GDM1 (cell line): ENCODE results near the gene FOCAD.
A peak's percentile ranks its signal among the peaks of the same experiment; 100 is the strongest.
"Not testable (repeated sequence)": the region's sequence is repeated elsewhere in the genome, so short reads cannot be mapped to it uniquely, and the experiment has no call there.

ENCODE experiments used
- DNase-seq: peaks from one replicate; lab custom pipeline; 2025; lab: John Stamatoyannopoulos, UW

FOCAD gene

DNA sequence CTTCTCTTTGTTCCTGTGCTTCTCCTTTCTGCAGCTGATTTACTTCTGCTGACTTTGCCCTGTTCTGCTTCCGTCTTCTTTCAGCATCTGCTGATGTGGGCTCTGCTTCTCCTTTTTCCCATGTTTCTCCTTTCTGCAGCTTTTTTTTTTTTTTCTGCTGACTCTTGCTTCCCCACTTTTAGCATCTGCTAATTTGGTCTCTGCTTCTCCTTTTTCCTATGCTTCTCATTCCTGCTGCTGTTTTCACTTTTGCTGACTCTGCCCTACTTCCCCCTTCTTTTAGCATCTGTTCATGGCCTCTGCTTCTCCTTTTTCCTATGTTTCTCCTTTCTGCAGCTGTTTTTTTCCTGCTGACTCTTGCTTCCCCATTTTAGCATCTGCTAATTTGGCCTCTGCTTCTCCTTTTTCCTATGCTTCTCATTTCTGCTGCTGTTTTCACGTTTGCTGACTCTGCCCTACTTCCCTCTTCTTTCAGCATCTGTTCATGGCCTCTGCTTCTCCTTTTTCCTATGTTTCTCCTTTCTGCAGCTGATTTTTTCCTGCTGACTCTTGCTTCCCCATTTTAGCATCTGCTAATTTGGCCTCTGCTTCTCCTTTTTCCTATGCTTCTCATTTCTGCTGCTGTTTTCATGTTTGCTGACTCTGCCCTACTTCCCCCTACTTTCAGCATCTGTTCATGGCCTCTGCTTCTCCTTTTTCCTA is 289.3 kb downstream of the FOCAD start:
- not testable (repeated sequence) for DNase-seq

GRCh38 chr9:20974191-20974938 is 290.3 kb downstream of the FOCAD start:
- not testable (repeated sequence) for DNase-seq

GRCh38 chr9:20978249-20978648 is 294.2 kb downstream of the FOCAD start:
- no peak for DNase-seq

DNA sequence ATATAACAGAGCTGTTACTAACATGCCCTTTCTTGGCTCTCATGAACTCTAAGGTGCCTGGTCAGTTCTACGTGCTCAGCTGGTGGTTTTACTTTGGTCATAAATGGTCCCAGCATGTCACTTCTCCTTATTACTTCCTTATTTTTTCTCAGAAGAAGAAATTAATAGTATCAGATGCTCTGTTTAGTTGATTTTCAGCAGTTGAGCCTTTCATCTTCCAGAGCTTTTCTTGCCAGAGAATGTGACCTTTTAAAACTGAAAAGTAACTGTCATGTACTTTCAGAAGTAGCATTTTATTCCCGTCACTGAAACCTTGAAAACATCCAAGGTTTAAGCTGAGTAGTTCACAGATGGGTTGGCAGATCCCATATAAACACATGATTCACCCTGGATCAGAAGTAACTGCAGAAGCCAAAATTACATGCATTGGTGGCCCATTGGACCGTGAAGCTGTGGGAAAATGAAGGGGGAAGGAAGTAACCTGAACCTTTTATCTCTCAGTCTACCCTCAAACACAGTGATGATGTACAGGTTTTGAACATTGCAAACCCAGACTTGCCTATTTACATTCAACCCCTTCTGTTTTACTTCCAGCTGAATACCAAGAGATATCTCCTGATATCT is 296.9 kb downstream of the FOCAD start:
- DNase-seq: no peak

- no peak for DNase-seq
Measured at GRCh38 chr9:20981486-20981885, 297.4 kb downstream of the FOCAD start.

GRCh38 chr9:20984506-20984905 is 300.4 kb downstream of the FOCAD start:
- no peak for DNase-seq

DNA sequence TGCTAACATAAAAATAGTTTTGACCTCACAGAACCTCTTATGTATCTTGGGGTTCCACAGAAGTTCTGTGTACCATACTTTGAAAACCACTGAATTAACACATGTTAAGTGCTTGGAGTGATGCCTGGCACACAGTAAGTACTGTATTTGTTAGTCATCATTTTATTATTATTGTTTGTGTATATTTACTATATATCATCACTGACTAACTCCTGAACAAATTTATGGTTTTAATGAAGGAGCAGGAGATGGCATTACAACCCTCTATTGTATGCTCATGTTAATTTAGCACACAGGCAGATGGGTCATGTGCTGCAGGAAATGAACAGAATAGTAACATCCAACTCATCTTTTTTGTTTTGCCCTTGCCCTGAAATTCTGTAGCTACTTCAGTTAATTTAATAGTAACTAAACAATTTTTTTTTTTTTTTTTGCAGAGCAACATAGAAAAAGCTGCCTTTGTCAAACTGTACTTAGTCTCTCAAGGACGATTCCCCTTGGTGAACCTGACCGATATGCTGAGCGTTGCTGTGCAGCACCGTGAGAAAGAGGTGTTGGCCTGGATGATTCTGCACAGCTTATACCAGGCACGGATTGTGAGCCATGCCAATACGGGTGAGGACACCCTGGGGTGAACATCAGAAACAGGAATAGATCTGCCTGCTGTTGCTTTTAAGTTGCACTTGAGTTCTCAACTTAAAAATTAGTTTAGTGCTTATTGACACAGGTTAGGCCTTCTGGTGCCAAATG is 302.0 kb downstream of the FOCAD start:
- no peak for DNase-seq

DNA sequence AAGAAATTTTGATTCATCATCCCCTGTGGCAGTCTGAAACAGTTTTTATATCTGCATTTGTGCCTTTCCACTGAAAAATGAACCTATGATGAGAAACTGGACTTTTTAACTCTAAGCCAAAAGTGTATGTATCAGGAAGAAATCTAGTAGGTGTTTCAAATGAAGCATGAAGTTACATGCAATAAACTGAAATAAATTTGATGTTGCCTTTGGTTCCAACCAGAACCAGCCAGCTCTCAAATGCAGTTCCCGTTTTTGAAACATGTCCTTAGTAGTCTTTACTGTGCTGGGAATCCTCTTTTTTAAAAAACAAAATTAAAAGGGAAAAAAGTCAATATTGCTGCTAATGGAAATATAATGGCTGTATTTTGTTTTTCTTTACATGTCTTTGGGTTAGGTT is 303.5 kb downstream of the FOCAD start:
- DNase-seq: no peak

DNA sequence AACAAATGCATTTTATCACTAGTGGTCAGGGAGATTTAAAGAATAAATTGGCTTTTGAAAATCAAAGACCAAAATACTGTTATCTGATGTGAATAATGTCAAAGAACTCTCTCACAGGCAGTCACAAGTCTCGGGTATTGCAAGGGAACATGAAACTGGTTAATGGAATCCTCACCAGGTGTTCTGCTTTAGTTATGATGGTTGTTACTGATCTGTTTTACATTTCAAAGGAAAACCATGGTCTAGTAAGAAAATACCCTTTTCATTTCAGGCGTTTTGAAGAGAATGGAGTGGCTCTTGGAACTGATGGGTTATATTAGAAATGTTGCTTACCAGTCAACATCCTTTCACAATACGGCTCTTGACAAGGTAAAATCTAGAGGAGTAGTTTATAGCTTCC is 304.0 kb downstream of the FOCAD start:
- no peak for DNase-seq

GRCh38 chr9:20988671-20989315 is 304.7 kb downstream of the FOCAD start:
- DNase-seq: no peak

DNA sequence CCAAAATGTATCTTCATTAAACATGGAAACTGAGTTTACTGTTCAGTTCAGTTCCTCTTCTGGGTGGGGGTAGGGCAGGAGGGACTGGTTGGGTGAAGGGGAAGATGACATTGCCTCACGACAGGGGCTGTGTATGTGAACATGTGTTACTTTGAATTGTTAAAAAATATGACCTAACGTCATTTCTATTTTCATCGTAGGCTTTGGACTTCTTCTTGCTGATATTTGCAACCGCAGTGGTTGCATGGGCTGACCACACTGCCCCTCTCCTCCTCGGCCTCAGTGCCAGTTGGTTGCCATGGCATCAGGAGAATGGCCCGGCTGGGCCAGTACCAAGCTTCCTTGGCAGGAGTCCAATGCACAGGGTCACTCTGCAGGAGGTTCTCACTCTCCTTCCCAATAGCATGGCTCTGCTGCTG is 305.9 kb downstream of the FOCAD start:
- no peak for DNase-seq

GRCh38 chr9:20990867-20991266 is 306.8 kb downstream of the FOCAD start:
- DNase-seq: peak; percentile 64

DNA sequence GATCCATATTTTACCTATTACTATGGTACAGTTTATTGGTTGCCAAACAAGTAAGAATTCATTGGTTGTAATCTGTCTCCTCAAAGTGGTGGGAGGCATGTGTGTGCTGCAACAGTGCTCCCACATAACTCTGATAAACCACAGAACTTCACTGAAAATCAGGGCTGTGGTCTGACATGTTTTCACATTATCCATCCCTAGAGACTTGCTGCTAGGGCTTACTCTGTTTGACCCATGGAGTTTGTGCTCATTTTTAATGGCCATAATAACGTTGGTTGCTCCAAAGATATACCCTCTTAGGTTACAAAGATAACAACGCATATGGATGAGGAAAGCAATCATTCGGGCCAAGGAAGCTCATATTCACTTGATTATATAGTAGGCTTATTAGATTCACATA is 310.4 kb downstream of the FOCAD start:
- no peak for DNase-seq

DNA sequence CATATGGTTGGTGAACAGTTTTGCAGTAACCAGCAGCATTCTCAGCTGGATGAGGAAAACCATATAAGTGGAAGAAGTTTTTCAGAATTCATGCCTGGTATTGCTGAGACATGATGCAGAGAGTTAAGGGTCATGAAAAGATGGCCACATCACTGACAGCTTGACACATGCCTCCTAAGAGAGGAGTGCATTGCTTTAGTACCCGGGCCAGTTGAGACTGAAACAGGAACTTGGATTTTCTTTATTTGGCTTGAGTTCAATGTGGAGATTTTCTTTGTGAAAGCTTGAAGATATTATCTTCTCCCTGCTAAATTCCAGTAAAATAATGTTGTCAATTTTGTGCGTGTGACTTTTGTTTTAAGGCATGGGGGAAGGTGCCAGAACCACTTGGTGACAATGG is 311.6 kb downstream of the FOCAD start:
- no peak for DNase-seq

DNA sequence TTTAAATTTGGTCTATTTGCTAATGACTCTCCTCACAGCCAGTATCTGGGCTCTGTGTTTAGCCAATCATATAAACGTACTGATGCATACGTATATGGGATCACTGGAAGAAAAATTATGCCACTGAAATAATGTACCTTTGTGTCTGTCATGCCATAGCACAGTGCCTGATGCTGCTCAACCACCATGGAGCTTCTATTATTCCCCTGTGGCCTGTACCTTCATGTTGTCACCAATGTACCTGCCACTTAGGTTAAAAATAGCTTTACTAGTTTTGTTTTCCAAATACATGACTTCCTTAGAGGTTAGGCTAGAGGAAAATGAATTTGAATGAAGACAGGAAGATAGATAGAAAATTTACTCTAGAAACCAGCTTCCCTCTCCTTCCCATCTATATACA is 312.8 kb downstream of the FOCAD start:
- DNase-seq: no peak

DNA sequence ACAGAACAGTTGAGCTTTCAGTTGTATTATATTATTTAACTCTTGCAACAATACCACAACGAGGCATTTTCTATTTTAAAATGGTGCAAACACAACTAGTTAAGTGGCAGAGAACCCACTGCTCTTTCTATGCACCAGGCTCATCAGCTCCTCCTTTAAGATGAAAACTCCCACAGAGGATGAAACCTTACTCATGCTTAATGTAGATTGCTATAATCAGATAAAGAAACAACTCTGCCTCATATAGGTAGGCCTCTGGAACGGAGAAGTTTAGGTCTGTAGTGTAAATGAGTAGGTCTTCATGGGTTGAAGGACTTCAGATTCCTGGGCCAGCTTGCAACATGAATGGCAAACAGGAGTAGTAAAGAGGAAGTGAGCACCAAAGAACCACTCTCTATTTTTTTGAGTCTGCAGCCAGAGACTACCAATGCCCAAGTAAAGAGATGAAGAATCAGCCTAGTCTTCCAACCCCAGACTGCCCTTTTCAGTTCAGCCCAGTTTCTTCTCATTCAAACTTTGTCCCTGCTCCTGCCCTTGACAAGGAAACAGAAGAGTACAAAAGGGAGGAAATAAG is 313.5 kb downstream of the FOCAD start:
- DNase-seq: no peak

DNA sequence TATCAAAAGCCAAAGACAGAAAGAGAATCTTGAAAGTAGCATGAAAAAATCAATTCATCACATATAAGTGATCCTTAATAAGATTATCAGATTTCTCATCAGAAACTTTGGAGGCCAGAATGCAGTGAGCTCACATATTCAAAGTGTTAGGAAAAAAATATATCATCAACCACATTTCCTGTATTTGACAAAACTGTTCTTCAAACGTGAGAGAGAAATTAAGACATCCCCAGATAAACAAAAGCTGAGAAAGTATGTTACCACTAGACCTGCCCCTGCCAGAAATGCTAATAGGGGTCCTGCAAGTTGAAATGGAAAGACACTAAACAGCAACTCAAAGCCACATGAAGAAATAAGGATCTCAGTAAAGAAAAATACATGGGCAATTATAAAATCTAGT is 317.5 kb downstream of the FOCAD start:
- no peak for DNase-seq

- DNase-seq: no peak
Measured at GRCh38 chr9:21002040-21002439, 318.0 kb downstream of the FOCAD start.

GRCh38 chr9:21015129-21015815 is 331.2 kb downstream of the FOCAD start:
- no peak for DNase-seq

DNA sequence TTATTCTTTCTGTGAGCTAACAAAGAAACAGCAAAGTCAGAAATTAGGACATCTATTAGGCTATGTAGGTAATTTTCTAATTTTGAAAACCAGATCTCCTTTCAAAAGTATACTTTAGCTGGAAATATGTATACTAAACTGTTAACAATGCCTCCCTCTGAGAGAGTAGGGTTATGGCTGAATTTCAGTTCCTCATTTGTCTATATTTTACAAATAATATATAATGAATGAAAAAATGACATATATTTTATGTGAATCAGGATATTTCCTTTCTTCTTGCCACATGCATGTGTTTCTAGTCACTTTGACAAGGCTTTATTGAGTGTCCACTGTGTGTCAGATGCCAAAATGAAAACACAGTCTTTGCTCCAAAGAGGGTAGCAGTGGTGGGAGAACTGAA is 331.9 kb downstream of the FOCAD start:
- no peak for DNase-seq
